Brain pericyte (primary cell): Measurements from ENCODE around the gene CDH23.

Source experiments
- DNase-seq: peaks from one replicate; pipeline ENCODE4 v3.0.0-alpha.2; 2012; ENCODE audit warnings: low read depth, low spot score

The CDH23 gene

DNA sequence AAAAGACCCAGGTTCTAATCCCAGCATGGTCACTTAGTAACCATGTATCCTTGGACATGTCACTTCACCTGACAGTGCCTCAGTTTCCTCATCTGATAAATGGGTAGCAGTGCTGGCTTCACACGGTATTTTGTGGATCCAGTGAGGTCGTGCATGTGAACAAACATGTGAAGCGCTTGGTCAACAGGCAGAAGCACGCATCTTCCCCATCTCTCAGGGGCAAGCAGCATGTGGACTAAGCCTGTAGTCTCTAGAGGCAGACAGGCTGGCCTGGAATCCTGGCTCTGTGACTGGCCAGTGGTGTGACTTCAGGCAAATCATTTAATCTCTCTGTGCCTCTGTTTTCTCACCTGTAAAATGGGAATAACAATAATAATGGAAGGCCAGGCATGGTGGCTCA lies 207.0 kb downstream of the CDH23 start:
- no peak for DNase-seq

DNA sequence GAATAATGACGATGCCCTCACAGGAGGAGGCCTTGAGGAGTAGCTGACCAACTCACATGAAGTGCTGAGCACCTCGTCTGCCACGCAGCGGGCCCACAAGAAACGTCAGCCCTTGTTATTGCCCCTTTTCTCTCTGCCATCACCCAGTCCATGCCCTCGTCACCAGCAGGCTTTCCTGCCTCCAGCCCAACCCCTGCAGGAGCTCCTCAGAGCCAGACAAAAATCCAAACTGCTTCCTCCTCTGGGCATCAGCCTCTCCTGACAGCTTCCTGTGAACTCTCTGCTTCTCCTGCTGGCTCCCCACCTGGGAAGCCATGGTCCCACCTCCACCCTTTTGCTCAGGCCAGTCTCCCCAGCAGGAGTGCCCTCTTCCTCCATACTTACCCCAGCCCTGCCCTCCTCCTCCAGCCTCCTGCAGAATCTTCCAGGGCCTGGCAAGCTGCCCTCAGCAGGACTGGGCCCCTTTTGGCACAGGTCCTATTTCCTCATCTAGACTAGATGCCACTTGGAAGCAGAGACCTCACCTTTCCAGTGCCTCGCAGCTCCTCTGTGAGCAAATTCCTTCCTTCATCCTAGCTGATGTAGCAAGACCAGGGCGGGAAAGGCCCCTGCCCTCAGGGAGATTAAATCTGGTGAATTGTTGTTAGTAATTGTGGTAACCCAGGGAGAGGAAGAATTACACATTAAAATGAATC lies 207.8 kb downstream of the CDH23 start:
- DNase-seq: no peak

DNA sequence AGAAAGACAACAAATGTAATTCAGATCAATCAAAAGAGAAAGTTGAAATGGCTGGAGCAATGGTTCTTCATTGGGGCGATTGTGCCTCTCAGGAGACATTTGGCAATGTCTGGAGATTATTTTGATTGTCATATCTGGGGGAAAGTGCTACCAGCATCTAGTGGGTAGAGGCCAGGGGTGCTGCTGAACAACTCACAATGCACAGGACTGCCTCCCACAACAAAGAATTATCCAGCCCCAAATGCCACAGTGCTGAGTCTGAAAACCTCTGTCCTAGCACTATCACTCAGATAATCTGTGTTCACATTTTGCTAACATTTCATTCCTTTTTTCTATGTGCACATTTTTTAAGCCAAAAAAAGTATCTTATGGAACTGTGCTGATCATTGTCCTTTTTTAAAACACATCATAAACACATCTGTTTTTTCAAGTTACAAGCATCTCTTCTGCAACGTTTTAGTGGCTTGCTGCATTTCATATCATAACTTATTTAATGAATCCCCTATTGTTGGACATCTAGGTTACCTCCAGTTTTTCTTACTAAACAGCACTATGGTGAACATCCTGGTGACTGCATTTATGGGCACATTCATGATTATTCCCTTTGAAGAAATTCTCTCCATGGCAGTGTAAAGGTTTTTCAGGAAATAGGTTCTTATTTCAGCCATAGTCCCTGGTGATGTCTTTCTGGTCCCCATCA lies 208.7 kb downstream of the CDH23 start:
- no peak for DNase-seq

- DNase-seq: no peak
Measured at GRCh38 chr10:71606257-71607081, 209.7 kb downstream of the CDH23 start.

DNA sequence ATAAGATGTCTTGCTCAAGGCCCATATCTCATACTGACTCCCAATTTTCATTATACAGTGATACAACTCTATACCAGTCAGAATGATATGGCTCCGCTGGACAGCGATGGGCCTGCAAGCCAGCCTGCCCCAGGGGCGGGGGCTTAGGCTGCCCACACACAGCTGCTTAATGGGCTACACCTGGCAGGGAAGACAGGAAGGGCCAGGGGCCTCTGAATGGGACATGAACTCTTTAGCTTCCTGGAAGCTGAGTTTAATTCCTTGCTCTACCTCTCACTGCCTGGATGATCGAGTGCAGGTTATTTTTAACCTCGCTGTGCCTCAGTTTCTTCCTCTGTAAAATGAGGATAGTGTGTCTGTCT lies 210.3 kb downstream of the CDH23 start:
- no peak for DNase-seq

- no peak for DNase-seq
Measured at GRCh38 chr10:71608819-71609768, 212.4 kb downstream of the CDH23 start.

GRCh38 chr10:71610651-71611050 lies 213.9 kb downstream of the CDH23 start:
- no peak for DNase-seq

DNA sequence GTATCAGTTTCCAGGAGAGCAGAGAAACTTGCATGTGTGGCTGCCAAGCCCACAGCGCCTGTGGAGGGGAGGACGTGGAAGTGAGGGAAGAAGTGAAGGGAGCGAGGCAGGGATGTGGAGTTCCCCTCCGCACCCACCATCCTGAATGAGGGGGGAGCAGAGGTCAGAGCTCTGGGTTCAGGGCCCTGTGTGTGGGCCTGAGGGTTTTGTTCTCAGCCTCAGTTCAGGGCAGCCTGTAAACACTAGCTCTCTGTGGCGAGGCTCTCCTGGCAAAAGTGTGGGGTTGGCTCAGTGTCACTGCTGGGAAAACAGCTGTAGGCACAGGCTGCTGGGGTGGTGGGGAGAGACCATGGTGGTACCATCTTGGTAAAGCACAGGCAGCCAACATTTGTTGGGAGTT lies 214.4 kb downstream of the CDH23 start:
- no peak for DNase-seq

- DNase-seq: no peak
Measured at GRCh38 chr10:71611709-71612422, 215.1 kb downstream of the CDH23 start.

DNA sequence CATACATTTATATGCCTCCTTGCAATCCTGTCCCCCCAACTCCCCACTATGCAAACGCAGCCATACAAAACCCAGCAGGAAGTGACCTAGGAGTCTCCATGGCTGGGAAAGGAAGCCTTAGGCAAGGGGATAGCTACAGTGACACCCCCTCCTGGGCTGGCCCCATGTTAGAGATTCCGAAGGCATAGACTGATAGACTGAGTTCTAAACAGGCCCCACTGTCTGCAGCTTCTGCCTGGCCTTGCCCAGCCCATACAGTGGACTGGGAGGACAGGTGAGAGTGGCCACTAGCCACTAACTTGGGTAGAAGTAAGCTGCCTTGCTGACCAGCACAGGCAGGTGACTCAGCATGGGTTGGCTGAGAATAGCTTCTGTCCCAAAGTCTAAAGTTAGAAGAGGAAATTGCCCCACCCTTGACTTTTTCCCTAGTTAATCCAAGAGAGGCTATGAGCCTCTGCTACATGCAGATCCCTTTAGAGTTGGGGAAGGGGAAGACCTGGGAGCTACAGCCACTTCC lies 216.6 kb downstream of the CDH23 start:
- DNase-seq: no peak

DNA sequence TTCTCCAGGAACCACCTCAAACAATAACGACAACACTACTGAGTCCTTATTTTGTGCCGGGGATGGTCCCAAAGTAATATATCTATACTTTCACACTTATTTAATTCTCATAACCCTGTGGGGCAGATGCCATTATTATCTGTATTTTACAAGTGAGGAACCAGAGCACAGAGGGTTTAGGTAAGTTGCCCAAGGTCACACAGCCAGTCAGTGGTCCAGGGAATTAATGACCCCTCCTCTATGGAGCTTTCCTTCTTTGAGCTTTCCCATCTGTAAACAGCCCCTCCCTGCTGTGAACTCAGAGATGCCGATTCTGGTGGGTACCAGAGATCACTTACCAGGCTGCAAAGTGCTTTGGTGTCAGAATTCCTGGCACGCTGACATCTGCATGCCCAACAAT lies 217.2 kb downstream of the CDH23 start:
- DNase-seq: no peak

- DNase-seq: no peak
Measured at GRCh38 chr10:71614946-71615345, 218.2 kb downstream of the CDH23 start.

DNA sequence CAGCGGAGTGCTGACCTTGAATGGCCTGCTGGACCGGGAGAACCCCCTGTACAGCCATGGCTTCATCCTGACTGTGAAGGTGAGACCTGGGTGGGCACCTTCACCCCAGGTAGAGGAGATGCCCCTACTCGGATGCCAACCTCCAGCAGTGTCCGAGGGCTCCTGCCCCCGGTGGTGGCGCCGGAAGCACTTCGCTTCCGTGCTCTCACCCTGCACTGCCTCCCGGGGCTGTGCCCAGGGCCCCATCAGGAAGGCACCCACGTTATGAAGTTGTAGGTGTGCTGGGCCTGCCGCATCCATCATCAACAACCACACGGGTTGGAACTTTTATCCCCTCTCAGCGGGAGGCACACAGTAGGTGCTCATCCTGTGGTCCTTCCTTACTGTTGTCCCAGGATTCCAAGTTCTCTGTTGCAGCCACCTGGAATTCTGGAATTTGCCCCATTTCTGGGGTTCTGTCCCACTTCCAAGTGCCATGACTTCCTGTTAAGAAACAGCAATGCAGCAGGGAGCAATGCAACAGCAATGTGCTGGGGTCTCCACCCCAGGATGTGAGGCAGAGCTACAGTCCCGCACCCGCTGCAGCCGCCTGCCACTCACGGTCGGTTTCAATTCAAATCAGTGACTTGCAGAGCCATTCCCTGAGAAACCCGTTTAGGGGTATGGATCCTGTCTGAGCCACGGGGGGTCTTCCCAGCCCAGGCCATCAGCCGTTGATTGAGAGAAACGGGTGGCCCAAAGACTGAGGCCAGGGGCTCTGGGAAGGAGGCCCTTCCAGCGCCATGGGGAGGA lies 219.0 kb downstream of the CDH23 start:
- no peak for DNase-seq

DNA sequence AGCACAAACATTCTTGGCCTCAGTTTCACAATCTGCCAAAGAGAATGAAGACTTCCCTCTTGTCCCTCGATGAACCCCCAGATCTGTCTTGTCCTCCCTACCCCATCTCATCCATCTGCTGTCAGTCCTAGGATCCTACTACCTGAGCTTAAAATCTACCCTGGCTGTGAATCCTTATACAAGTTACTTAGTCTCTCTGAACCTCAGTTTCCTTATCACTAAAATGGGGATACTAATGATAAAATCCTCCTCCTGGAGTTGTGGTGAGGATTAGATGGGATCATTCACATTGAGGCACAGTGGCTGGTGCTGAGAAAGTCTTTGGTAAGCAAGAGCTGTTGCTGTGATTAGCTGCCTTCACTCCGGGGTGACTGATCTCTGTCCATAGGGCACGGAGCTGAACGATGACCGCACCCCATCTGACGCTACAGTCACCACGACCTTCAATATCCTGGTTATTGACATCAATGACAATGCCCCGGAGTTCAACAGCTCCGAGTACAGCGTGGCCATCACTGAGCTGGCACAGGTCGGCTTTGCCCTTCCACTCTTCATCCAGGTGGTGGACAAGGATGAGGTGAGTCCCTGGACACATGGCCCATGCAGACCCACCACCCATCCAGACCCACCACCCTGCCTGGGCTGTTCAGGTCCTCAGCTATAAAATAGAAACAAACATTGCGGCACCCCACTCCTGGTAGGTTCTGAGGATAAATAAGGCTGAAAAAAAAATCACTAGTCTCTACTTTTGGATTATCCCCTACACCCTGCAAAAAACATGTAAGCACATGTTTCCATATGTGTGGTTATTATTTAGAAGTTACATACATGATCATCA lies 220.3 kb downstream of the CDH23 start:
- no peak for DNase-seq

DNA sequence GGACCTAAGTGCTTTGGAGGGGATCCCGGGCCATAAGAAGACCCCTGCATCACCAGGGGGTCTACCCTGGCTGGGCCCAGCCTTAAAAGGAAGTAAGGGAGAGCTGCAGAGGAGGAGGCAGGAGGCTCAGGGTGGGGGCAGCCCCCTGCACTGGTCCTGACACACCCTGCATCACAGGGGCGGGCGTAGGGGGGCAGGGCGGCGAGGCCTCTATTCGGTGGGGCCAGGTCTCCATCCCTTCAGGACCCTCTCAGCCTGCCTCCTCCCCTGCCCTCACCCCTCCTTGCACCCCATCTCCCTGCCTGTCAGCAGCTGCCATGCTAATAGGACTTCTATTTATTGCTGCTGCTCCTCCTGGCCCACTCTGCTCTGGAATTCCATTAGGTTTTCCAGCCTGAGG lies 221.5 kb downstream of the CDH23 start:
- no peak for DNase-seq

- DNase-seq: no peak
Measured at GRCh38 chr10:71618598-71618997, 221.9 kb downstream of the CDH23 start.

DNA sequence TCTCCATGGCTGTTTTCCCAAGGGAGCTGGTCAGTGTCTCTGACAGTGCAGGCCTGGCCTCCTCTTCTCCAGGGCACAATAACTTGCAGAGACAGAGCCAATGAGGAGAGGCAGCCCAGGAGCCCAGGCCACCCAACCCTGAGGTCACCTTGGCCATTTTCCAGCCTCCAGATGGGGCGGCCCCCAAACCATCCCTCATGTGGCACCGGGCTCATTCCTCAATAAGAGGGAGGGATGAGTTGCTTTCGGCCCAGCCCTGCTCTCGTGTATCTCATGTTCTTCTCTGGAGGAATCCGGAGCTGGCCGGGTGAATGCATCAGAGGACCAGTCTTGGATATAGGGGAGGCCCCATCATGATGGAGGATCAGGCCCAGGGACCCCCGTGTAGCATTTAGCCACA lies 223.9 kb downstream of the CDH23 start:
- DNase-seq: no peak

GRCh38 chr10:71621231-71622153 lies 224.8 kb downstream of the CDH23 start:
- no peak for DNase-seq
